IMR-90 (cell line): Measurements from ENCODE around the gene TMC8. TPM values are rescaled to one million over a fixed set of nuclear protein-coding genes. Genes with fewer than 3 reads are reported as not detected.

ENCODE experiments used
- ATAC-seq: fragments of 200-7000 bp; cut with Tn5 transposase; 2 replicates; pipeline ENCODE4 v1.9.1; 2020; ENCODE audit warnings: low read depth, mild to moderate bottlenecking, moderate library complexity
- BruUV-seq: library from RNA; stranded (reverse); fragments of 400-500 nt; replicated peaks from 2 replicates; lab custom pipeline; 2021; lab: Mats Ljungman, UMichigan
- CTCF ChIA-PET: fragments of 300-600 bp; formaldehyde crosslinking; extraction: SDS; loops from one replicate; lab custom pipeline; 2021; ENCODE audit warnings: antibody characterized with exemption; lab: Yijun Ruan, JAX
- POLR2A ChIA-PET: fragments of 300-600 bp; sonication (Branson Sonifier 250); formaldehyde crosslinking; loops from one replicate; lab custom pipeline; 2022; ENCODE audit warnings: antibody characterized with exemption; ENCODE audit not compliant: unreplicated experiment; lab: Charles Lee
- DNase-seq: peaks from one replicate; pipeline ENCODE4 v3.0.0; 2013
- H2AFZ ChIP-seq: replicated peaks from 2 replicates; pipeline ENCODE3; 2013; ENCODE audit warnings: low read length, mild to moderate bottlenecking; ENCODE audit not compliant: poor library complexity
- H2AK5ac ChIP-seq: 2 replicates; pipeline ENCODE4 v1.6.1; 2013; ENCODE audit warnings: low read depth, low read length, inconsistent platforms
- H2AK9ac ChIP-seq: replicated peaks from 2 replicates; pipeline ENCODE3; 2013; ENCODE audit warnings: mild to moderate bottlenecking, low read depth, low read length, moderate library complexity; ENCODE audit not compliant: poor library complexity
- H2BK120ac ChIP-seq: 2 replicates; pipeline ENCODE4 v1.6.1; 2013; ENCODE audit warnings: low read depth, low read length, inconsistent platforms
- H2BK15ac ChIP-seq: 3 replicates; pipeline ENCODE4 v1.6.1; 2013; ENCODE audit warnings: low read depth, low read length, inconsistent platforms
- H2BK20ac ChIP-seq: 2 replicates; pipeline ENCODE4 v1.6.1; 2013; ENCODE audit warnings: low read depth, mild to moderate bottlenecking, inconsistent platforms, low read length, moderate library complexity
- H2BK5ac ChIP-seq: 2 replicates; pipeline ENCODE4 v1.6.1; 2013; ENCODE audit warnings: mild to moderate bottlenecking, low read depth, low read length, inconsistent platforms; ENCODE audit not compliant: poor library complexity, severe bottlenecking
- H3K14ac ChIP-seq: replicated peaks from 2 replicates; pipeline ENCODE4 v1.6.1; 2013; ENCODE audit warnings: low read depth, low read length, inconsistent platforms
- H3K18ac ChIP-seq: 2 replicates; pipeline ENCODE4 v1.6.1; 2013; ENCODE audit warnings: low read depth, low read length, control low read depth
- H3K23ac ChIP-seq: 2 replicates; pipeline ENCODE4 v1.6.1; 2013; ENCODE audit warnings: low read depth, low read length, inconsistent platforms
- H3K27ac ChIP-seq: 2 replicates; pipeline ENCODE4 v1.5.1; 2013; ENCODE audit warnings: mild to moderate bottlenecking, control low read depth, low read length; ENCODE audit not compliant: insufficient read depth
- H3K27me3 ChIP-seq: 2 replicates; pipeline ENCODE4 v1.6.1; 2013; ENCODE audit warnings: low read length; ENCODE audit not compliant: control insufficient read depth, insufficient read depth
- H3K36me3 ChIP-seq: 2 replicates; pipeline ENCODE4 v1.6.1; 2013; ENCODE audit warnings: low read length, mixed read lengths; ENCODE audit not compliant: control insufficient read depth, insufficient read depth
- H3K4ac ChIP-seq: 2 replicates; pipeline ENCODE4 v1.6.1; 2013; ENCODE audit warnings: low read depth, low read length, inconsistent platforms
- H3K4me1 ChIP-seq: 2 replicates; pipeline ENCODE4 v1.6.1; 2013; ENCODE audit warnings: low read length, mixed read lengths; ENCODE audit not compliant: control insufficient read depth, insufficient read depth
- H3K4me2 ChIP-seq: 2 replicates; pipeline ENCODE4 v1.6.1; 2013; ENCODE audit warnings: low read depth, mild to moderate bottlenecking, control low read depth, low read length, moderate library complexity
- H3K4me3 ChIP-seq: 2 replicates; pipeline ENCODE4 v1.5.1; 2013; ENCODE audit warnings: low read depth, mild to moderate bottlenecking, control low read depth, low read length, moderate library complexity; ENCODE audit not compliant: insufficient read depth
- H3K56ac ChIP-seq: 2 replicates; pipeline ENCODE4 v1.6.1; 2013; ENCODE audit warnings: low read length, inconsistent platforms; ENCODE audit not compliant: insufficient read depth; ENCODE audit errors: extremely low read depth
- H3K79me1 ChIP-seq, 2 experiments: 2 replicates each; pipeline ENCODE4 v1.6.1; 2013; ENCODE audit warnings: low read length in 2 of 2, inconsistent platforms in 1 of 2, low read depth in 1 of 2
- H3K9ac ChIP-seq: 2 replicates; pipeline ENCODE4 v1.6.1; 2013; ENCODE audit warnings: low read depth, low read length, control low read depth
- H3K9me1 ChIP-seq: 2 replicates; pipeline ENCODE4 v1.6.1; 2013; ENCODE audit warnings: low read length, inconsistent platforms; ENCODE audit not compliant: insufficient read depth
- H3K9me3 ChIP-seq: 2 replicates; pipeline ENCODE4 v1.6.1; 2013; ENCODE audit warnings: low read length; ENCODE audit not compliant: control insufficient read depth, insufficient read depth
- H4K20me1 ChIP-seq: 2 replicates; pipeline ENCODE4 v1.6.1; 2013; ENCODE audit warnings: low read length, inconsistent platforms; ENCODE audit not compliant: insufficient read depth
- H4K5ac ChIP-seq: 2 replicates; pipeline ENCODE4 v1.6.1; 2013; ENCODE audit warnings: mild to moderate bottlenecking, low read depth, low read length, control low read depth
- H4K8ac ChIP-seq, 2 experiments: 2 replicates each; pipeline ENCODE4 v1.6.1; 2013; ENCODE audit warnings: low read depth in 2 of 2, low read length in 2 of 2, control low read depth in 1 of 2, inconsistent platforms in 1 of 2
- H4K91ac ChIP-seq: 2 replicates; pipeline ENCODE4 v1.6.1; 2013; ENCODE audit warnings: low read depth, low read length, inconsistent platforms; ENCODE audit not compliant: insufficient read depth
- BHLHE40 ChIP-seq: fragments of 150-350 bp; IDR thresholded peaks from 2 replicates; pipeline ENCODE4 v1.6.1; 2016; ENCODE audit warnings: mild to moderate bottlenecking, low read depth, low read length
- CHD1 ChIP-seq: IDR thresholded peaks from 2 replicates; pipeline ENCODE4 v1.6.1; 2012; ENCODE audit warnings: low read depth, low read length, improper control_type of control experiment
- FOS ChIP-seq: fragments of 150-350 bp; IDR thresholded peaks from 2 replicates; pipeline ENCODE4 v1.6.1; 2016; ENCODE audit warnings: low read depth, low read length
- MAFK ChIP-seq: IDR thresholded peaks from 2 replicates; pipeline ENCODE4 v1.6.1; 2012; ENCODE audit warnings: low read depth, low read length, improper control_type of control experiment
- MAZ ChIP-seq: IDR thresholded peaks from 2 replicates; pipeline ENCODE4 v1.6.1; 2012; ENCODE audit warnings: low read depth, mild to moderate bottlenecking, low read length, improper control_type of control experiment, moderate library complexity, borderline replicate concordance
- MXI1 ChIP-seq: IDR thresholded peaks from 2 replicates; pipeline ENCODE4 v1.6.1; 2012; ENCODE audit warnings: low read depth, mild to moderate bottlenecking, low read length, moderate library complexity, borderline replicate concordance
- NFE2L2 ChIP-seq: fragments of 150-350 bp; IDR thresholded peaks from 2 replicates; pipeline ENCODE4 v1.6.1; 2016; ENCODE audit warnings: low read depth, mild to moderate bottlenecking, low read length
- POLR2A ChIP-seq: IDR thresholded peaks from 2 replicates; pipeline ENCODE4 v1.6.1; 2012; ENCODE audit warnings: mild to moderate bottlenecking, low read depth, low read length
- RAD21 ChIP-seq: IDR thresholded peaks from 2 replicates; pipeline ENCODE4 v1.6.1; 2012; ENCODE audit warnings: low read length, improper control_type of control experiment
- RCOR1 ChIP-seq: IDR thresholded peaks from 2 replicates; pipeline ENCODE4 v1.6.1; 2012; ENCODE audit warnings: mild to moderate bottlenecking, low read length, improper control_type of control experiment; ENCODE audit not compliant: insufficient replicate concordance
- RFX5 ChIP-seq: IDR thresholded peaks from 2 replicates; pipeline ENCODE4 v1.8.0; 2012; ENCODE audit warnings: low read depth, mild to moderate bottlenecking, low read length, moderate library complexity
- SMC3 ChIP-seq: fragments of 150-350 bp; IDR thresholded peaks from 2 replicates; pipeline ENCODE4 v1.6.1; 2016; ENCODE audit warnings: low read depth, mild to moderate bottlenecking, antibody characterized with exemption, low read length, moderate library complexity
- WGBS, 2 experiments: methylation state at CpG; one replicate each; pipeline versions ENCODE4 v1.1.5 to v1.1.7; 2013; ENCODE audit warnings: missing lambda C conversion rate in 2 of 2; ENCODE audit not compliant: insufficient read length in 1 of 2; ENCODE audit errors: extremely low coverage in 2 of 2; 5-methylcytosine and 5-hydroxymethylcytosine counted together
- dilution Hi-C: fragments of 300-500 bp; cut with HindIII; formaldehyde crosslinking; loops from one replicate; pipeline ENCODE4 v1.14.3; 2018; ENCODE audit warnings: low sequenced_read_pairs; ENCODE audit not compliant: unreplicated experiment
- in situ Hi-C: fragments of 300-500 bp; cut with MboI; formaldehyde crosslinking; loops from 3 replicates; pipeline ENCODE4 v1.14.3; 2019; ENCODE audit warnings: low sequenced_read_pairs, inconsistent platforms, mixed read lengths
- intact Hi-C: fragments of 100-400 bp; cut with micrococcal nuclease; formaldehyde crosslinking; loops from 2 replicates; pipeline ENCODE4 v1.10.0; 2022
- polyA plus RNA-seq, 3 experiments: library from polyadenylated mRNA; depleted of rRNA; stranded (reverse); fragments of >200 nt; gene quantifications; 2 replicates each; pipeline ENCODE4 v1.2.3, GENCODE V29; 2012; ENCODE audit warnings: low replicate concordance in 1 of 3
- total RNA-seq: library from RNA; depleted of rRNA; stranded (reverse); fragments of >200 nt; gene quantifications from 2 replicates; pipeline ENCODE4 v1.2.3, GENCODE V29; 2012
- TF ChIP-seq, protein P1 (sequence below): fragments of 150-350 bp; IDR thresholded peaks from 2 replicates; pipeline ENCODE4 v1.6.1; 2016; ENCODE audit warnings: low read depth, mild to moderate bottlenecking, low read length, moderate library complexity, borderline replicate concordance
- TF ChIP-seq, protein P2 (sequence below): conservative IDR thresholded peaks from 2 replicates; pipeline ENCODE4 v1.5.1; 2012; ENCODE audit warnings: mild to moderate bottlenecking, low read depth, low read length, improper control_type of control experiment
- TF ChIP-seq, protein P3 (sequence below): fragments of 150-350 bp; IDR thresholded peaks from 2 replicates; pipeline ENCODE4 v1.6.1; 2017; ENCODE audit warnings: mild to moderate bottlenecking, antibody characterized with exemption, low read length, low read depth

Gene TMC8
- total and polyA plus RNA-seq, 2 of the 4 experiments (the other 2 are of a cell fraction): not detected

DNA sequence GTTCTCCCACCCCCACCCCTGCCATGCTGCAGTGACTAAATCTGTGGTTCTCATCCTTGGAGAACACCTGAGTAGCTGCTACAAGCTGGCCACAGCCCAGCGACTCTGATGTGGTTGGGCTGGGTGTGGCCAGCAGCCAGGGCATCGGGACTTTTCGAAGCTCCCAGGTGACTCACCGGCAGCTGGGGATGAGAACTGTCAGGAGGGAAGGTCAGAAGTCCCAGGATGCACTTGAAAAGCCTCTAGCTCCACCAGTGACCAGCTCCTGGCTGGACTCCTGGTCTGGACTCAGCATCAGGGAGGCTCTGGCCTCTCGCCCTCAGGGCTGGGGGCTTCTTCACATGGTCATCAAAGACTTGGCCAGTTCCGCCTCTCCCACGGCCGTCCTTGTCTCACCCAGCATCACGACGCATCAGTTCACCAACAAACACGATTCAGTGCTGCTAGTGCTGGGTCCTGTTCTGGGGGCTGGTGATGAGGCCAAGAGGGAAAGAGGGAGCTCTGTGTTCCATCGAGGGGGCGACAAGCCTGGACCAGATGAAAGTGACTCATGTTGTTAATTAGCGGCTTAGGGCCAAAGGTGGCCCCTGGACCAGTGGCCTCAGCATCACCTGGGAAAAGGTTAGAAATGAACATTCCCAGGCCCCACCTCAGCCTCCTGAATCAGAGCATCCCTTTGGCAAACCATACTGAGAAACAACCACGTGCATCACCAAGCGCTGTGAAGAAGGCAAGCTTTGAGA, 11.7 kb downstream of the TMC8 start:
- Histone ChIP-seq H3K14ac (no peak overlapping the region), H4K8ac (no peak overlapping the region), H3K9ac (no peak overlapping the region), H2AFZ (peak overlapping the region; percentile 43), H3K36me3 (no peaks in the 10 kb centered on the region), H2BK120ac (no peak overlapping the region), H2BK20ac (no peak overlapping the region), H4K91ac (no peak overlapping the region), H2BK5ac (no peak overlapping the region), H3K27me3 (no peaks in the 10 kb centered on the region; the same call in 1 of the 2 replicates), H3K4me2 (no peak overlapping the region), H3K4me3 (no peak overlapping the region), H4K20me1 (no peaks in the 10 kb centered on the region), H3K18ac (no peak overlapping the region), H4K5ac (no peak overlapping the region), H3K9me1 (no peaks in the 10 kb centered on the region), H3K56ac (no peak overlapping the region), H2BK15ac (no peak overlapping the region), H3K9me3 (no peaks in the 10 kb centered on the region), H3K23ac (no peak overlapping the region), H2AK5ac (peak overlapping the region; percentile 46; the same call in 1 of the 2 replicates), H2AK9ac (peak overlapping the region; percentile 42), H3K4me1 (peaks cover 3% of the 10 kb centered on the region; the same call in 1 of the 2 replicates), H3K27ac (no peak overlapping the region), H3K4ac (no peak overlapping the region), H3K79me1 (no peaks in the 10 kb centered on the region)
- POLR2A ChIA-PET: no interaction called here
- intact Hi-C loops: no loop called here
- dilution Hi-C loops: no loop called here
- CTCF ChIA-PET: no interaction called here
- in situ Hi-C loops: no loop called here
- no TSS peak for BruUV-seq
- ATAC-seq (no peak), DNase-seq (peak; percentile 81)
- 70% methylated on average over 2 of the region's 16 CpGs; no CpG with 5 or more reads in 1 of the 2 experiments for WGBS, 2 experiments
- TF ChIP-seq, protein P1, sequence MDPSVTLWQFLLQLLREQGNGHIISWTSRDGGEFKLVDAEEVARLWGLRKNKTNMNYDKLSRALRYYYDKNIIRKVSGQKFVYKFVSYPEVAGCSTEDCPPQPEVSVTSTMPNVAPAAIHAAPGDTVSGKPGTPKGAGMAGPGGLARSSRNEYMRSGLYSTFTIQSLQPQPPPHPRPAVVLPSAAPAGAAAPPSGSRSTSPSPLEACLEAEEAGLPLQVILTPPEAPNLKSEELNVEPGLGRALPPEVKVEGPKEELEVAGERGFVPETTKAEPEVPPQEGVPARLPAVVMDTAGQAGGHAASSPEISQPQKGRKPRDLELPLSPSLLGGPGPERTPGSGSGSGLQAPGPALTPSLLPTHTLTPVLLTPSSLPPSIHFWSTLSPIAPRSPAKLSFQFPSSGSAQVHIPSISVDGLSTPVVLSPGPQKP: no peak
- TF ChIP-seq MAZ: no peak
- no peak for TF ChIP-seq RFX5
- TF ChIP-seq RCOR1: no peak
- no peak for TF ChIP-seq POLR2A
- TF ChIP-seq NFE2L2: no peak
- no peak for TF ChIP-seq CHD1
- no peak for TF ChIP-seq MAFK
- TF ChIP-seq, protein P2, sequence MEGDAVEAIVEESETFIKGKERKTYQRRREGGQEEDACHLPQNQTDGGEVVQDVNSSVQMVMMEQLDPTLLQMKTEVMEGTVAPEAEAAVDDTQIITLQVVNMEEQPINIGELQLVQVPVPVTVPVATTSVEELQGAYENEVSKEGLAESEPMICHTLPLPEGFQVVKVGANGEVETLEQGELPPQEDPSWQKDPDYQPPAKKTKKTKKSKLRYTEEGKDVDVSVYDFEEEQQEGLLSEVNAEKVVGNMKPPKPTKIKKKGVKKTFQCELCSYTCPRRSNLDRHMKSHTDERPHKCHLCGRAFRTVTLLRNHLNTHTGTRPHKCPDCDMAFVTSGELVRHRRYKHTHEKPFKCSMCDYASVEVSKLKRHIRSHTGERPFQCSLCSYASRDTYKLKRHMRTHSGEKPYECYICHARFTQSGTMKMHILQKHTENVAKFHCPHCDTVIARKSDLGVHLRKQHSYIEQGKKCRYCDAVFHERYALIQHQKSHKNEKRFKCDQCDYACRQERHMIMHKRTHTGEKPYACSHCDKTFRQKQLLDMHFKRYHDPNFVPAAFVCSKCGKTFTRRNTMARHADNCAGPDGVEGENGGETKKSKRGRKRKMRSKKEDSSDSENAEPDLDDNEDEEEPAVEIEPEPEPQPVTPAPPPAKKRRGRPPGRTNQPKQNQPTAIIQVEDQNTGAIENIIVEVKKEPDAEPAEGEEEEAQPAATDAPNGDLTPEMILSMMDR: no peak
- no peak for TF ChIP-seq FOS
- TF ChIP-seq, protein P3, sequence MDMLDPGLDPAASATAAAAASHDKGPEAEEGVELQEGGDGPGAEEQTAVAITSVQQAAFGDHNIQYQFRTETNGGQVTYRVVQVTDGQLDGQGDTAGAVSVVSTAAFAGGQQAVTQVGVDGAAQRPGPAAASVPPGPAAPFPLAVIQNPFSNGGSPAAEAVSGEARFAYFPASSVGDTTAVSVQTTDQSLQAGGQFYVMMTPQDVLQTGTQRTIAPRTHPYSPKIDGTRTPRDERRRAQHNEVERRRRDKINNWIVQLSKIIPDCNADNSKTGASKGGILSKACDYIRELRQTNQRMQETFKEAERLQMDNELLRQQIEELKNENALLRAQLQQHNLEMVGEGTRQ: no peak
- TF ChIP-seq SMC3: no peak
- no peak for TF ChIP-seq MXI1
- TF ChIP-seq RAD21: no peak
- TF ChIP-seq BHLHE40: no peak
